GM19099 (cell line): ENCODE results near the gene ALG10B.

Experiments used
- POLR2A ChIP-seq: IDR thresholded peaks from 3 replicates; pipeline ENCODE4 v1.6.1; 2011; ENCODE audit warnings: low read depth; ENCODE audit not compliant: insufficient read length; ENCODE audit errors: extremely low read depth

The ALG10B gene

GRCh38 chr12:38374751-38375150 is 58.2 kb downstream of the ALG10B start:
- no peak for TF ChIP-seq POLR2A
